ENCODE data around the gene CEP170. TPM values are rescaled to one million over a fixed set of nuclear protein-coding genes. Genes with fewer than 3 reads are reported as not detected.

CEP170 gene
- total RNA-seq, 1 experiment from 2014 or later, result 67.8 TPM

DNA sequence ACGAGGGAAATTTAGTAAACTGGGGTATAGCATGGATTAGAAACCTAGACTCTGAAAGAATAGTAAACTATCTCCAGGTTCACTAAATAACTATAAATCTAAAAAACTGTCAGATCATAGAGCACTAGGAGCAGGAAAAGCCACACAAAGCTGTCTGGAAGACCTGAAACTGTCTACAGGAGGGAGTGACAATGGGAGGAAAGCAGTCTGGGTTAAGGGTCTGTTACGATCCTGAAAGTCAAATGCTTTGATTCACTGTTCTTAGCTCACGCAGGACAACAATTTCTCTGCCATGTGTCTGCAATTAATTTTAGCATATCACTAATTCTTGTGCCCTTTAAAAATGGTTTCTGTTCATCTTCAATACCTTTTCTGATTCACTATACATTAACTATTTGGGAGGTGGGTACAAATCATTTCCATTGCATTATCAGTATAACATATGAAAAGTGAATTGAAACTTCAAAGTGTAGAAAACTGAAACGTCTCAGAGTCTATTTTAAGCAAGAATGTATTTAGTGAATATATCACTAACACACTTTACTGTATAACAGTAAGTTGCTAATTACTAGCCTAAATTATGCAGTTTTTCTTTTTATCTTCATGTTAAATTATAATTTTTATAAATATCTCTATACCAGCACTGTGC lies 18.4 kb downstream of the CEP170 start:
- no TSS peak for BruUV-seq (replicated peaks)
- Histone ChIP-seq H3K36me3 (ENCODE audit: insufficient read depth, low read length, poor library complexity, severe bottlenecking) (peaks cover 9% of the 10 kb centered on the region), H3K27me3 (replicated peaks; ENCODE audit: insufficient read depth, low read depth, low read length, poor library complexity) (no peaks in the 10 kb centered on the region), H3K4me1 (ENCODE audit: insufficient read depth, low read length, poor library complexity, severe bottlenecking) (no peaks in the 10 kb centered on the region), H3K27ac (ENCODE audit: low read depth, low read length, poor library complexity, severe bottlenecking) (no peak overlapping the region), H3K9me3 (ENCODE audit: low read depth, low read length, poor library complexity, severe bottlenecking) (peaks cover 5% of the 10 kb centered on the region), H3K4me3 (ENCODE audit: low read depth, low read length, poor library complexity, severe bottlenecking) (no peak overlapping the region)
- TF ChIP-seq, protein P1, sequence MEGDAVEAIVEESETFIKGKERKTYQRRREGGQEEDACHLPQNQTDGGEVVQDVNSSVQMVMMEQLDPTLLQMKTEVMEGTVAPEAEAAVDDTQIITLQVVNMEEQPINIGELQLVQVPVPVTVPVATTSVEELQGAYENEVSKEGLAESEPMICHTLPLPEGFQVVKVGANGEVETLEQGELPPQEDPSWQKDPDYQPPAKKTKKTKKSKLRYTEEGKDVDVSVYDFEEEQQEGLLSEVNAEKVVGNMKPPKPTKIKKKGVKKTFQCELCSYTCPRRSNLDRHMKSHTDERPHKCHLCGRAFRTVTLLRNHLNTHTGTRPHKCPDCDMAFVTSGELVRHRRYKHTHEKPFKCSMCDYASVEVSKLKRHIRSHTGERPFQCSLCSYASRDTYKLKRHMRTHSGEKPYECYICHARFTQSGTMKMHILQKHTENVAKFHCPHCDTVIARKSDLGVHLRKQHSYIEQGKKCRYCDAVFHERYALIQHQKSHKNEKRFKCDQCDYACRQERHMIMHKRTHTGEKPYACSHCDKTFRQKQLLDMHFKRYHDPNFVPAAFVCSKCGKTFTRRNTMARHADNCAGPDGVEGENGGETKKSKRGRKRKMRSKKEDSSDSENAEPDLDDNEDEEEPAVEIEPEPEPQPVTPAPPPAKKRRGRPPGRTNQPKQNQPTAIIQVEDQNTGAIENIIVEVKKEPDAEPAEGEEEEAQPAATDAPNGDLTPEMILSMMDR (conservative IDR thresholded peaks at IDR 0.05; ENCODE audit: low read depth, low read length), result no peak
- TF ChIP-seq EZH2 (IDR thresholded peaks at IDR 0.05; ENCODE audit: borderline replicate concordance, low read depth, low read length, poor library complexity, severe bottlenecking), result no peak
- POLR2A ChIA-PET (ENCODE audit: low non-redundant PET), result no interaction called here
- intact Hi-C loops (cut with micrococcal nuclease; ENCODE audit: unreplicated experiment), result no loop called here
- no peak for DNase-seq (ENCODE audit: low spot score)
- CTCF ChIA-PET, result no interaction called here

GRCh38 chr1:243234978-243235647 lies 20.0 kb downstream of the CEP170 start:
- intact Hi-C loops (cut with micrococcal nuclease; ENCODE audit: unreplicated experiment), result no loop called here
- no peaks in the 10 kb centered on the region for H3K27me3 ChIP-seq (replicated peaks; ENCODE audit: insufficient read depth, low read depth, low read length, poor library complexity)
- H3K4me3 ChIP-seq (ENCODE audit: low read depth, low read length, poor library complexity, severe bottlenecking), result no peak overlapping the region
- ChIA-PET CTCF (no interaction called here), POLR2A (ENCODE audit: low non-redundant PET) (no interaction called here)
- TF ChIP-seq EZH2 (IDR thresholded peaks at IDR 0.05; ENCODE audit: borderline replicate concordance, low read depth, low read length, poor library complexity, severe bottlenecking), result no peak
- TF ChIP-seq, protein P1 (conservative IDR thresholded peaks at IDR 0.05; ENCODE audit: low read depth, low read length), result no peak
- H3K4me1 ChIP-seq (ENCODE audit: insufficient read depth, low read length, poor library complexity, severe bottlenecking), result no peaks in the 10 kb centered on the region
- DNase-seq (ENCODE audit: low spot score), result no peak
- H3K27ac ChIP-seq (ENCODE audit: low read depth, low read length, poor library complexity, severe bottlenecking), result no peak overlapping the region
- H3K9me3 ChIP-seq (ENCODE audit: low read depth, low read length, poor library complexity, severe bottlenecking), result peaks cover 14% of the 10 kb centered on the region
- no TSS peak for BruUV-seq (replicated peaks)
- peaks cover 9% of the 10 kb centered on the region for H3K36me3 ChIP-seq (ENCODE audit: insufficient read depth, low read length, poor library complexity, severe bottlenecking)

GRCh38 chr1:243233908-243234307 lies 21.2 kb downstream of the CEP170 start:
- H3K4me1 ChIP-seq (ENCODE audit: insufficient read depth, low read length, poor library complexity, severe bottlenecking), result no peaks in the 10 kb centered on the region
- intact Hi-C loops (cut with micrococcal nuclease; ENCODE audit: unreplicated experiment), result no loop called here
- POLR2A ChIA-PET (ENCODE audit: low non-redundant PET), result no interaction called here
- no TSS peak for BruUV-seq (replicated peaks)
- TF ChIP-seq, protein P1 (conservative IDR thresholded peaks at IDR 0.05; ENCODE audit: low read depth, low read length), result no peak
- no peak for TF ChIP-seq EZH2 (IDR thresholded peaks at IDR 0.05; ENCODE audit: borderline replicate concordance, low read depth, low read length, poor library complexity, severe bottlenecking)
- no peaks in the 10 kb centered on the region for H3K27me3 ChIP-seq (replicated peaks; ENCODE audit: insufficient read depth, low read depth, low read length, poor library complexity)
- no peak overlapping the region for H3K4me3 ChIP-seq (ENCODE audit: low read depth, low read length, poor library complexity, severe bottlenecking)
- peaks cover 20% of the 10 kb centered on the region for H3K9me3 ChIP-seq (ENCODE audit: low read depth, low read length, poor library complexity, severe bottlenecking)
- no peak for DNase-seq (ENCODE audit: low spot score)
- peaks cover 9% of the 10 kb centered on the region for H3K36me3 ChIP-seq (ENCODE audit: insufficient read depth, low read length, poor library complexity, severe bottlenecking)
- CTCF ChIA-PET, result no interaction called here
- H3K27ac ChIP-seq (ENCODE audit: low read depth, low read length, poor library complexity, severe bottlenecking), result no peak overlapping the region
